GM19452 (cell line): ENCODE measurements around the gene TADA1.
A peak's percentile ranks its signal among the peaks of the same experiment; 100 is the strongest.

ENCODE experiments used
- ATAC-seq: cut with Tn5 transposase; IDR thresholded peaks from one replicate; pipeline ENCODE4 v1.9.1; 2021; ENCODE audit not compliant: unreplicated experiment

Gene TADA1

DNA sequence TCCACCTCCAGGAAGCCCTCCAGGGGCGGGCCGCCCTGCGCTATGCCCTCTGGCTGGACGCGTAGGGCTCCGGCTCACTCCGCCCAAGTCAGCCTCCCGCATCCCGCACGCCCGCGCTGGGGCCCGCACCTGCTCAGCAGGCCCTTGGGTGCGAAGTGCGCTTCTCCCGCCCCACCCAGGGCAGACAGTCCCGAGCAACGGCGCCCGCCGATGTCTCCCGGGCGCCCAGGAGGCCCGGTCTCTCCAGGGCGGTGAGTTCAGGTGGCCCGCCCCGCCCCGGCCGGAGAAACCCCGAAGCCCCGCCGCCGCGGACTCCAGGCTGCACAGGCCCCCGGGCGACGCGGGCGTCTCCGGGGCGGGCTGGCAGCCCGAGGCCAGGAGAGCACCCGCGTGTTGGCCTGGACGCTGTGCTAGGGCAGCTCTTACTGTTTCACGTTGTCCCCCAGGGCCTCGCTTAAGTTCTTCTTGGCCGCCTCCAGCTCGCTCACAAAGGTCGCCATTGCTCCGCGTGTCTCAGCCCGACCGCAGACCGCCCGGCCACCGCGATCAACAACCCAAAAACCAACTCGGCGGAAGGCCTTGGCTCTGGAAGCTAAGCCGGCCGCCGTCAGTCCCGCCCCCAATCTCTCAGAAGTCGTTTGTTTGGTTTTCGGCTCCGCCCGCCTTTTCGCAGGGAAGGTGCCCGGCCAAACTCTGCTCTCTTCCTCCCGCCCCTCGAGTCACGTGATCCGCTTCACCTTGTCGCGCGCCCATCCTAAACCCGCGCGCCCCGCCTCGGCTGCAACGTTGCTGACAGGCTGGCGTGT, at the start of gene TADA1:
TADA1 (minus strand) TSS at position 531 of the 806 bp plus-strand sequence; CDS start at position 500, 31 bp downstream.
- peak; percentile 85 for ATAC-seq

- peak; percentile 75 for ATAC-seq
These were observed 48.9 kb upstream of the TADA1 start for GRCh38 chr1:166924823-166925541.

DNA sequence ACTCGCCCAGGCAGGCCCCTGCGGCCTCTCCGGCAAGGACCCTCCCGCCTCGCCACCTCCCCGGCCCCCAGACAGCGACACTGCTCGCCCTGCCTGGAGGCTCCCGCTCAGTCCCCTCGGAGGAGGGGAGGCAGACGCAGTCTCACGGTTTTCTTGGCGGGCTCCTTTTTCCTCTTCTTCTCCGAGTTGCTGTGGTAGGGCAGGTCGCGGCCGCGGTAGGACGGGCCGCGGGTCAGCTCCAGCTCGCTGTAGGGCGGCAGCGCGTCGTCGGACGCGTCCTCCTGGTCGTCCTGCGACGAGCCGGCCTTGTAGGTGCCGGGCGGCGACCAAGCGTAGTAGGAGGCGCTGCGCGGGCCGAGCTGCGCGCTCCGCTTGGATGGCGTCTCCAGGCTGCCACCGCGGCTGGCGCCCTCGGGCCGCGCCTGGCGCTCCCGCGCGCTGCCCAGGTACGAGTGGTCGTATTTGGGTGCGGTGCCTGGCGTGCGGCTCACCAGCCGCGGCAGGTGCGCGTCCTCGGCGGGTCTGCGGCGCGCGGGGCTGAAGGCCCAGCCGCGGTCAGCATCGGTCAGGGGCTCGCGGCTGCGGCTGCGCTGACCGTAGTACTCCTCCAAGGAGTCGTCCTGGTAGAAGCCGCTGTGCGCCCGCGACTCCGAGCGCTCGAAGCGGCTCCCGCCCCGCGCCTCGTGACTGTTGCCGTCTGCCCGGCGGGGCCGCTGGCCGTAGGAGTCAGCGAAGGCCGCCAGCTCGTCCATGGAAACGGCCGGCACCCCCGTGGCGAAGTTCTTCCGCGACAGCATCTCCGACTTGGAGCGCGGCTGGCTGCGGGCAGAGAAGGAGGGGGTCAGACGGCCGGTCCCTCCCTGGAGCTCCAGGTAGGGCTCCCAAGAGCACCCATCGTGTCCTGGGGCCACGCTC, 44.8 kb upstream of the TADA1 start:
- ATAC-seq = no peak

DNA sequence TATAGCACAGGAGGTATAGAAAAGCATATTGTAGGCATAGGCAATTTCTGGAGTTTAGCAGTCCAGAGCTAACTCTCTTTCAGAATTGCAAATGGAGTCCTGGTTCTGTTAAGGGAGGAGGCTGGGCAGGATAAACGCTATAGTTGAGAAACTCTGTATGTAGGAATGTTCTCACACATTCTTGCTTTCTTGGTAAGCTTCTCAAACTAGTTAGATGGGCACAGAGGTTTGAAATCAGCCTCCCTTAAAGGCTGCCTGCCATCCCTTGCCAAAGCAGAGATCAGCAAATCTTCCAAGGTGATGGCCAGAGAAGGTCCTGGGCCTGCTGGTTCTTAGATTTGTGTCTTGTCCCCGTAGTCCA, 42.9 kb upstream of the TADA1 start:
- ATAC-seq = no peak

DNA sequence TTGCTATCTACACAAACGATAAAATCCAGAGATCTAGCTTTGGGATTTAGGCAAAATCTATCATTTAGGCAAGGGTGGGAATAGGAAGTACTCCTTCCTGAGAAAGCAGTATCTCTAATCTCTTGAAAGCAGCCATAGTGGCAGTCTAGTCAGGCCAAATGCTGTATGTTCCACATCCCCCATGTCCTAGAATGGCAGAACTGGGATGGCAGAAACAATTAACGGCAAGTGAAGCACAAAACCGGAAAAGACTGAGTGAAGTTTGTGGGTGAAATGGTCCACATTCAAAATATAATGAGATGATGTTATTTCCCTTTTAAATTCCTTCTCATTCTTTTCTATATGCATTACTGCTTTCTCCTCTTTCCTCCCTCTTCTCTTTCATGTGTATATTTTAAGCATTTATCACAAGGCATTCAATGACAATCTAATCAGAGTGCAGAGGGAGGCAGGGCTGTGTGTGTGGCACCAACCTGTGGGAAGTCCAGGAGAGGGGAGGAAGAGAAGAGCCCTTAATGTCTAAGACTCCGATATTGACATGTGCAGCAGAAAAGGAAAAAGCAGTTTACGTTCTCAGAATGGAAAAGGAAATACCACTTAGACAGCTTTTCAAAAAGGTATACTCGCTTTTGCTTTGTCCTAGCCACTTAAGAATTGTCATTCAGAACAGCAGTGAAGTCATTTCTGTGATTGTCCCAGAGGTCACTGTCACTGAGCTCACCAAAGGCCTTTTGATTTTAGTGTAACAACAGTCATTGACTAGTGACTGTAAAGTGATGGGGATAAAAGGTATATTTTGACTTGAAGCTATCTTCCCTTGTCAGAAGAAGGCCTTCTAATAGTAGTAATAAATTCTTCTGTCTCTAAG, 42.3 kb upstream of the TADA1 start:
- no peak for ATAC-seq

- ATAC-seq = no peak
These were observed 39.9 kb upstream of the TADA1 start for GRCh38 chr1:166915941-166916340.

DNA sequence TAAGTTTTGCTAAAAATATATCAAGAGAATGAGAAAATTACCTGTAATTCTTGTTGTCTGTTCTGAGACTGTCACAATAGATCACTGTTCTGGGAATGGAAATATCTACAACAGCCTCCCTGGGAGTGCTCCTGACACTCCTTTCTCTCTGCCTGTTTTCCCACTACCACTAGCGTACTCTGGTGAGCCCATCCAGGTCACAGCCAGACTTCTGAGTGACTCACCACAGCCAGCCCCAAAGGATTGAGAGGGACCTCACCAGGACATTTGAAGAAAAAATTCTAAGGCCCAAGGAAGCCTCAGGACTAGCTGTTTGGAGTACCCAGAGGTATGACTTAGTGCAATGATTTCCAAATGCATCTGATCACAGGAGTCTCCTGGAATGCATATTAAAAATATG, 39.0 kb upstream of the TADA1 start:
- no peak for ATAC-seq

DNA sequence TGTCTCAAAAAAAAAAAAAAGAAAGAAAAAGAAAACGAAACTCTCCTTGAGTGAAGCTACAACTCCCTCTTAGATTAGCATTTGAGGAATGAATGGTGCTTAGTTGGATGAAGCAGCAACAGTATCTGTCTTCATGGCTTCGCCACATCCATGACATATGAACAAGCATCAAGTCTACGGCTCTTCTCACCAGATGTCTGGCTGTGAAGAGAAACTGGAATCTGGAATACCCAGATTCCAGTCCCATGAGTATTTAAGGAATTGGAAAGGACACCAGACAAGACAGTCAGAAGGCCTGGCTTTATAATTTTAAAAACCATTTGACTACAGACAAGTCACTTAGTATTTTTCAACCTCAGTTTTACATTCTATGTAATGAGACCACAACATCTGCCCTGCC, 38.0 kb upstream of the TADA1 start:
- no peak for ATAC-seq

GRCh38 chr1:166911624-166912023, 35.6 kb upstream of the TADA1 start:
- no peak for ATAC-seq

- ATAC-seq = peak; percentile 96
These were observed 34.4 kb upstream of the TADA1 start for GRCh38 chr1:166910396-166910994.

DNA sequence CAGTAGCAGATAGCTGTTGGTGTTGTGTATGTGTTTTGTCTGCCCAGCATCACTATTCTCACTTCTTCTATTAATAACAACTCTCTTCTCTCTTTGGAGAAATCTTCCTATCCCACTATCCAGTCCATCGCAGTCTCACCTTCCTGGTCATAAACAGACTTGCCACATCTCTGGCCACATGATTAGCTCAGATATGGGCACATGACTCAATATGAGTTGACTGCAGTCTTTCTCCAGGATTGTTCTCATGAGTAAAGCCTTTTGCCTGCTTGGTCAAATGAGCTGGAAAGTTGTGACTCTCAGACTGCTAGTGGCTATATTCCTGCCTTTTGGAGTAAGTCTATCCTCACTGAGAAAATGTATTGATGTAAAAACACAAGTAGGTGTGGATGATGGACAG, 32.9 kb upstream of the TADA1 start:
- no peak for ATAC-seq

GRCh38 chr1:166907763-166908162, 31.7 kb upstream of the TADA1 start:
- no peak for ATAC-seq

DNA sequence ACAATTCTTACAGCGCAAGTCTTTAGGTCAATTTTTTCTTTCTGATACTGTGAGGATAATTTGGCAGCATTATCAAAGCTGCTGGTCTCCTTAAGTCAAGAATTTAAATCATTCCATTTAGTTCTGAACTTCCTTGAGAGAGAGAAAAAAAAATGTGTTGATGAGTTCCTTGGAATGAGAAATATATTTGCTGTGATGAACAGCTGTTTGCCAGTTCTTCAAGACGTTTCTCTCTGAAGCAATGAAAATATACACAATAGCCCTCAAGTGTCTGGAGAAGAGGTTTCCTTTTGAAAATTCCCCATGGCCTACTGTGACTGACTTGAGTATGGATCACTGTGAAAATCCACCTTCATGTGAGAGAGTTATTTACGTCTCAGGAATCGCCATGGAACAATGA, 31.0 kb upstream of the TADA1 start:
- no peak for ATAC-seq

- ATAC-seq = no peak
These were observed 30.6 kb upstream of the TADA1 start for GRCh38 chr1:166906647-166907046.

GRCh38 chr1:166905900-166906299, 29.8 kb upstream of the TADA1 start:
- no peak for ATAC-seq

GRCh38 chr1:166905136-166905535, 29.1 kb upstream of the TADA1 start:
- ATAC-seq = no peak

GRCh38 chr1:166903232-166903631, 27.2 kb upstream of the TADA1 start:
- no peak for ATAC-seq

DNA sequence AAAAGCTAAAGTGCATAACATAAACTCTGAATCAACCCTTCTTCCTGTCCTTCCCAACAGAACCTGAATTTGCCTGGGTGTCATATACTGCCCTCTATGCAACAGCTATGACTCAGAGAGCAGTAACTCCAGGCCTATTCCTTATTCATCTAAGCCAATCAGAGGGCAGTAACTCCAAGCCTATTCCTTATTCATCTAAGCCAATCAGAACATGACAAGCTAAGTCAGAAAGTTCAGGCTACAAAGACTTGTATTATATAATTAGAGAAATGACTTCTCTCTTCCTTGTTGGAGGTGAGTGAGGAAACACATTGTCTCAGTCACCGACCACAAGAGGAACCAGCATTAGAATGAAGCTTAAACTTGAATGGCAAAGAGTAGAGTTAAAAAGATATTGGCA, 26.2 kb upstream of the TADA1 start:
- ATAC-seq = no peak

GRCh38 chr1:166900987-166901386, 24.9 kb upstream of the TADA1 start:
- ATAC-seq = no peak

DNA sequence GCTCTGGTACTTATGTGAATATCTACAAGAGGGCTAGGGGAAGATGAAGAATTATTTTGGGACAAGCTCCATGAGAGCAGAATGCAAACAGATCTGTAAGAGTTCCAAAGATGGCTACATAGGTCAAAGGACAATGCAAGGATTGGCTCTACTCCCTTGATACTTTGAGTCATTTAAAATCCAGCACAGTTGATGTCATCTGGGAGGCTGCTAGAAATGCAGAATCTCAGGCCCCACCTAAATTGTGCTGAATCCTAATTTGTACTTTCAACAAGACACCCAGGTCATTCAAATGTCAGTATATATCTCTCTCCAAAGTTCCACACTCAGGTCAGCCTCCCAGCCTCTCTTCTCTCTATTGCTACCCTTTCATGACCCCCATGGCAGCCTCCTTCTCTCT, 23.7 kb upstream of the TADA1 start:
- ATAC-seq = no peak
